HG03571 (cell line): Measurements from ENCODE around the gene DPT.

Source experiments
- ATAC-seq: cut with Tn5 transposase; IDR thresholded peaks from one replicate; pipeline ENCODE4 v1.9.1; 2021; ENCODE audit not compliant: unreplicated experiment

Gene DPT

DNA sequence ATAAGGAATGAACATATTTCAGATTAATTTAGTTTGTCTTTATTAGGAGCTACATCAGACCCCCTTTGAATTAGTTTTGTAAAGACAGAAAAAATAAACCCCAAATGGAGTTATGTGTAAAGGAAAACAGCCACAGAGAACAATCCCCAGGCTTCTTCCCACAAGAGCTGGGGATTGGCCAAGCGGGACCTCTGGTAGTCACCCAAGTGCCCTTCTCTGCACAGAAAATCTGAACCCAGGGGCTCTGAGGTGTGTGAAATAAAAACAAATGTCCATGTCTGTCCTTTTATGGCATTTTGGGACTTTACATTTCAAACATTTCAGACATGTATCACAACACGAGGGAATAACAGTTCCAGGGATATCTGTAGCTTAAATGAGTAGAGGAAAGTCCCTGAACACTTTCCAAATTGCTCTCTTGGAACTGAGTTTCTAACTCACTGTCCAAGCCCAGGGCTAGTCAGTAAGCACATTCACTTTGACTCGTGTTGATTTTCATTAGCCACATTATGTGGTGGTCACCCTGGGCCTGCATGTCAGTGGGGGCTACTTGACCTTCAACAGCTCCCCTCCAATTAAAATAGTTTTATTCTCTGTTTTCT is 22.5 kb downstream of the DPT start:
- no peak for ATAC-seq

DNA sequence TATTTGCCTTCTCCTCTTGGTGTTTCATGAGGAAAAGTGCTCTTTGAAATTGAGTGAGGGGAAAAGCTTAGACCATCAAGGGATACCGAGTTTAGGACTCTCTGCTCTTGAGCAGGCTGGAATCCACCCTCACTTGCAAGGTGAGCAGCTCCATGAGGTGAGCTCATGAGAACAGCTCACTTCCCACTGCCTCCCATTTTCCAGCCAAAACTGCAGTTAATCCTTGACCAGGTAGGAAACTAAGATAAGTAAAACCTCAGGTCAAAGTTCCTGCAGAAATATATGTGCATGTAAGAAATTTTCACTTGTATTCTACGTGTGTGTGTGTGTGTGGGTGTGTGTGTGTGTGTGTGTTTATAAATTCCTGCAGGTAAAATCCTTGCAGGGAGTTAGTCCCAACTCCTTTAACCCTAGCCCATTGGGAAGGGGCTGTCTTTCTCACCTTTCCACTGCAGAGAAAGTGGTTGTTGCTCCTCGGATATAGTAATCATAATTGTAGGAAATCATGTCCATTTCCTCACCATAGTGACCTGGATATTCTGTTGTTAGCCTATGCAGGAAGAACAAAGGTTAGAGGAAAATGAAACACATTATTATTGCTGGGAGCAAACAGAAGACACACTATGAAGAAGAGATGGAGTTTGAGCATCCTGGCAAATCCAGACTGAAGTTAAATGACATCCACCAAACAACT is 28.3 kb downstream of the DPT start:
- ATAC-seq = no peak

DNA sequence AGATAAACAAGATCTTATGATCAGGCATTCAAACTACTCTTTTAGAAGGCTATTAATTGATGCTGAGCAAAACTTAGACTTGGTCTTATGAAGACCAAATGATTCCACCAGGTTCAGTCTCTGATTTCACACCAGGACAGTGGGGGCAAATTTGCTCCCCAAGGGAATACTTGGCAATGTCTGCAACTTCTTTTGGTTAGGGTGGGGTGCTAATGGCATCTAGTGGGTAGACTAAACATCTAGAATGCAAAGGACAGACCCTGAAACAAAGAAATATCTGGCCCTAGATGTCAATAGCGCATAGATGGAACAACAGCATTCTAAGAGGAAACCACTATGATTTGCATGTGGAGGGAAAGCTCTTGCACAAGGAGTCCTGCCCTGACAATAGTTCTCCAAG is 30.6 kb downstream of the DPT start:
- no peak for ATAC-seq

DNA sequence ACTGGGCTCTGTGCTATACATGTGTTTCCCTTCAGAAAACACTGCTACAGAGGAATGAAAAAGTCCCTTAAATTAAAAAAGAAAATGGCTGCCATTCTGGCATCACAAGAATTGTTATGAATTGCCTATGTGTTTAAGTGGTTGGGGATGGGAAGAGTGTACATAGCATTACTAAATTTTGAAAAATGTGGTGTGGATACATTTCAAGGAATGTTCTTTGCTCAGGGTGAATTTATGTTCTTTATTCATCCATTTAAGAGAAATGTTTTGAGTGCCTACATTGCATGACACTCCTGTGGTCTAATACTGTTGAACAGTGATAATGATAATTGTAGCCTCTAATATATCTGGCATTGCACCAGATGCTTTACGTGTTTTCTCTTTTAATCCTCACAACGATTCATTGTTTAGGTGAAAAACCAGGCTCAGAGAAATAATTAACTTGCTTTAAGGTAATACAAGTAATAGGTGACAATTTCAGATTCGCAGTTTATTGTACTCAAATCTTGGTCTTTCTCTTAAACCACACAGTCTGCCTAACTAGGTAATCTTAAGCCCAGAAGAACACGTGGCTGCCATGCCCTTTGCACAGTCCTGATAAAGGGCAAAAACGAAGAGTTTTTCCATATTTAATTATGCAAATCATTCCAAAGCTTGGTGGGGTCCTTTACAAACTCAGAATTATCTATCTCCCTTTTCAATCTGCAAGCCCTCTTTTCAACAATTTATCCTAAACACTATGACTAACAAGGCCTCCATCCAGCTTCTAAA is 31.5 kb downstream of the DPT start:
- no peak for ATAC-seq

DNA sequence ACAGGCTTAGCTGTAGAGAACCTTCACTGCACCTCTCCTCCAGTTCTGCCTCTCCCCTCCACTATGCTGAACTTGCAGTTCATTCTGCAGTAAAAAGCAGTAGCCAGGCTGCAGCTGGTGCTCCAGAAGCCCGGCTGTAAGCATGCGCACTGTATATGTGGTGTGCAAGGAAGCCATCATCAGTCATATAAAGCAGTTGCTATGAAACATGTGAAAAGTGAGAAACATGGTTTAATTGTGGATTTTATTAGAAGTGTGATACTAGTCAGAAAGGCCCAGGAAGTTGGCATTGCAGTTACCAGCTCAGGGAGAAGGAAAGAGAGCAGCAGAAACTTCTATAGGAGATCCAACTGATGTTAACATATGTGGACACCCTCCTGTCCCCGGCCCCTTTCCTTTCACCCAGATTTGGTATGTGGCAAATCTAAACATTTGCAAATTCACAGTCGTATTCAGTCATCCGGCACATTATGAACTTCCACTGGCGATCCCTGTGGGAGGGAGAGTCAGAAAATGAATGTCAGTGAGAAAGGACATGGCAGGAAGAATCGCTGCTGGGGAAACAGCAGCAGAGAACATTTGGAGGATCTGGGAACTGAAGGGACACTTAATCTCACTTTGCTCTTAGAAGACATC is 32.8 kb downstream of the DPT start:
- ATAC-seq = no peak

DNA sequence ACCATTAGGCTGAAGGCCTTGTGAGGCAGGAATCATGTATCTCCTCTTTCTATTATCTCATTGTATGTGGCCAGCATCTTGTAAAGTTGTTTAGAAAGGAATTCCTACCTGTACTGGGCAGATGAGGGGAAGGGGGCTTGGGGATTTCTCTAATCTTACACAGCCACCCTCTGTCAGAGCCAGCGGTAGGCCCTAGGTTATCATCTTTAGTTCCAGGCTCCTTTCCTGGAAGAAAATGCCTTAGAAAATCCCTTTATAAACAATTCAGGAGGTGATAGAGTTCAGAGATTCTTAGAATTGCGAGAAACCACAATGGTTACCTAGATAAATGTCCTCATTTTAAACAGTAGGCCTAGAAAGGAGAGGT is 35.2 kb downstream of the DPT start:
- ATAC-seq = no peak

DNA sequence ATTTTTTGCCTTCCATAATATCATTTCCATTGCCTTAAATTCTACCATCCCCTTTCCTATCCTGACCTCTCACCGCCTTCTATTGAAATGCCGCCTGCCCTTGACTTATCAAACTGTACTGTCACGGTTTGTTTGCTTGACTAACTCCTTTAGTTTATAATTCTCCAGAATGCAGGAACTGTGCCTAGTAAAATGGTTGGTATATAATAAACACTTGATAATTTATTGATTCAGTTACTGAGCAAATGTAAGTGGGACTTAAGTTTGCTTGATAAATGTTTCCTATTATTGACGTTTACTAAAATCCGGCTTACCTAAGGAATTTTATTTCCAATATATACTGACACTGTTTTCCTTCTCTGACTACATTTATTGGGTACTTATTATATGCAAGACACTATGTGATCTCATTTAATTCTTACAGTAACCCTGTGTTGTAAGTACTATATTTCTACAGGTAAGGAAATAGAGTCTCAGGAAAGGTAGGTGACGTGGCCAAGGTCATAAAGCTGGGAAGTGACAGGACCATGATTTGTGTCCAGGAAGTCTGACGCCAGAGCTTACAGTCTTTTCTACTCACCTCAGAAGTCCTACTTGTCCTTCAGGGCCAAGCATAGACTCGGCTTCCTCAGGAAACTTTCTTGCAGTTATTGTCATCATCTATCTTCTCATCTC is 35.7 kb downstream of the DPT start:
- ATAC-seq = no peak

DNA sequence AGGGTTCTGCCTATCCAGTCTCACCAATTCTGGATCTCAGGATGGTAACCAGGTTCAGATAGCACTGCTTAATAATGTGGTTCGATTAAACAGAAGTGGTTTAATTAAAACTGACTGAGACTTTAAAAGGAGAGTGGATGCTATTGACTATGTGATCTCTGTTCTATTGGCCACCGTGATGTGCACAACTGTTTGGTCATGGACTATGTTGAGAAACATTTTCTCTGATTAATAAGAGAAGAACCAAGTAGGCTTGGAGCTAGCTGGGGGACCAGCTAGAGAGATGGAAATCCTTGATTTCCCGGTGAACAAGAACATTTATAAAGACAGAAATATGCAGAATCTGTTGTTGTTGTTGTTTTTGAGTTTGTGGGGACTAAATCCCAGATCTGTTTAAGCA is 36.5 kb downstream of the DPT start:
- ATAC-seq = no peak

DNA sequence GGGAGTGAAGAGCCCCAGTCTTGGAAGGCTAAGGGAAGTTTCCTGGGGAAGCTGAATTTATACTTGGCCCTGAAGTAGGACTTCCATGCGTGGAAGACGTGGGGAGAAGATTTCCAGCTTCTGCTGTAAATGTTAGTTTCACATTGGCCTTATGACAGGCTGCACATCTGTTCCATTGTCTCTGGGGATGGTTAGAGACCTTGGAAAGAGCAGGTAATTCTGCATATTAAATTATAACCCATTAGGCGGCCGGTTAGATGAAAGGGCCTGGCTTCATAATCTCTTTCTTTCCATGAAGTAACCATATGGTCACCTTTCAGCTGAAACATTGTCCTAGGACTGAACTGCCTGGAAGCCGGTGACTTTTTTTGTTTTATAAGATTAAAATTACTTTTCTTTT is 37.5 kb downstream of the DPT start:
- no peak for ATAC-seq

DNA sequence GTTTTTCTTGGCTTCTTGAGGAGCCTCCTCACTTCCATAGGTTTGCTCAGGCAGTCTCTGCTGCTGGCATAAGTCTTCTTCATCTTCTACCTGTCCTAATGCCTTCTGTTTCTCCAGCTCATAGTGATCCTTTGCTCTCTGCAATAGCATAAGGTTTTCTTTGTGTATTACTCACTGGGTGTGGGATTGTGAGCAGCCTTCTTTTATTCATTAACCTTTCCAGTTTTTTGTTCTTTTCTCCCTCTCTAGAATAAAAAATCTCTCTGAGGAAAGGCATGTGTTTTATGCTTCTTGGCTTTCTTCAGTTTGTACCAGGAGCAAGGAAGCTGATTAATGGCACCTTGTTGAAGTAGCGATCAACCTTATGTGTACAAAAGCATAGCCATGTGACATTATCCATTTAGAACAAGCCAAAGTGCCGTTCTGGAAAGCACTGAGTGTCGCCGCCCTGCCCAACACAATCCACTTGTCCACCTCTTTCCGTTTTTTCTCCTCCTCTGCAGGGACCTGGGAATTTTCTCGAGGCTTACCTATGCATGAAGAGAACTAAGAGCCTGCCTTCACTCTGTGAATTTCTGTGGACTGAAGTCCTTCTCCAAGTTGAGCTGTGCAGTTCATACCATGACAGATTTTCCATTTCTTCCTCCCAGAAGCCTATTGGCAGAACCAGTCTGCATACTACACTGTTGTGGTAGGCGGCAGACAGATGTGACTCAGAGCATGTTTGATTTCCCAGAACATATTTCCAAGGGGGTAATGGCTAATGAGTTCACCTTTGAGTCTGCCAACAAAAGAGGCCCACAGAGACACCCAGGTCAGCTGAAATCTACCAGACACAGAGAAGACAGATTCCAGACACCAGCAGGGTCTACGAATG is 39.0 kb downstream of the DPT start:
- ATAC-seq = no peak

DNA sequence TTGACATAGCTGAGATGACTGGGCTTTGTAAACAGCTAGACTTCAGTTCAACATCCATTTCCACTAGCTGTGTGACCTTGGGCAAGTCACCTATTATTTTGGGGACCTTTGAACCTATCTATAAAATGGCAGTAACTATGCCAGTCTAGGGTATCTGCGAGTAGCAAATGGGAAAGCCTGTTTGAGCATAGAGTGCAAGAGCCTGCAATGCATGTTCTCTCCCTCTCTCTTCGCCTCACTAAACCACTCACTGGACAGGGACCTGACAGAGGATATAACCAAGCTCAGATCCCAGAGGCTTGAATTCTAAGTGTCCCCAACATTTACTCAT is 39.7 kb downstream of the DPT start:
- ATAC-seq = no peak

DNA sequence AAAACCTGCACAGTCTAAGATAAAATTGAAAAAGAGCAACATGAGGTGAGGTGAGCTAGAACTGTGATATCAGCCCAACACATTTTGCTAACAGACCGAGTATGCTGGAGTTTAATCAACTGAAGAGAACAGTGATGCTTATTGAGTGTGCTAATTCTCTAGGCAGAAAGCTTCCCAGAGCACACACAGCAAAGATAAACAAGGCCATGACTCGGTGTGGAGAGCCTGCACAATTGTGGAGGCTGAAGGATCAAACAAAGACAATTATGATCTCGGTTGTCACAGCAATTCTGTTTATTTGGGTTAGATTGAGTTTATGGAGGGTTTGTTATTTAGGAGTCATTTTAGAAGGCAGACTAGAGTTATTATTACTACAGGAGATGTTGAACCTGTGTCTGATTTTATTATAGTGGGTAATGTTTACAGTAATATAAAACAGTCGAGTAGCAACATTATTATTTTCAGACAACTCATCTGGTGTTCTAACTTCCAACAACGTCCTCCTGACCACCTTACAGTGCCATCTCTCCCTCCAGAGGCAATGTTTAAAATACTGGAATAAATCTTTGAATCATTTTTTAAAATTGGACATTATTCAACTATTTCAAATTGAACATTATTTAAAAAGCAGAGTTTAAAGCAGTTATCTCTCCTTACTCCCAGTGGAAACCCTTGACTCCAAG is 40.2 kb downstream of the DPT start:
- ATAC-seq = no peak

DNA sequence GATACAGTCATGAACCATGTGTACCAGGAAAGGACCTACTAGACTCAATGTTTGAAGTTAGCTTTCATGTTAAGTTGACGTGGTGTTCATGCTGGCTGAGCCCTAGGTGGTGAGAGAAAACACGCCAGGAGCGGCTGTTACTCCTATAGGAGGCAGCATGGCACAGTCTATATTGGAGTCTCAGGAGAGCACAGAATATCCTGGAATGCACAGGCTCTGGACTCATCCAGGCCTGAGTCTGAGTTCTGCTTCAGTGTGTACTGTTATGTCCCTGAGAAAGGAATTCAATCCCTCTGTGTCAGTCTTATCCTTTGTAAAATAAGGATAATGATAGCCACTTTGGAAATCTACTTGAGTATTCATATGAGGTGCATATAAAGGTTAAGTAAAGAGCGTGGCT is 41.2 kb downstream of the DPT start:
- no peak for ATAC-seq

DNA sequence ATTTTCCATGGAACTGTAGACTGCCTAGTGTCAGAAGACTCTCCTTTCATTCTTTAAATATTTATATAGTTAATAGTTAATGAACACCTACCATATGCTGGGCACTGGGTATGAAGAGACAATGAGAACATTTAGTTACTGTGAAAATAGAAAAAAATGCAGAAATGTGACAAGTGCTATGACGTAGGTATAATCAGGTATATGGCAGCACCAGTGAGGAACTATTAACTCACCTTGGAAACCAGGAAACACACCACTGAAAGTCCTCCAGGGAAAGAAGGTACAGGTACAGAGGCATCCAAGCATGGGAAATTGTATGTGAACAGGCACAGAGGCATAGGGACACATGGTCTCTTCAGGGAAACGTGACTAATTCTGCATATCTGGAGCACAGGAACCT is 42.3 kb downstream of the DPT start:
- ATAC-seq = no peak

DNA sequence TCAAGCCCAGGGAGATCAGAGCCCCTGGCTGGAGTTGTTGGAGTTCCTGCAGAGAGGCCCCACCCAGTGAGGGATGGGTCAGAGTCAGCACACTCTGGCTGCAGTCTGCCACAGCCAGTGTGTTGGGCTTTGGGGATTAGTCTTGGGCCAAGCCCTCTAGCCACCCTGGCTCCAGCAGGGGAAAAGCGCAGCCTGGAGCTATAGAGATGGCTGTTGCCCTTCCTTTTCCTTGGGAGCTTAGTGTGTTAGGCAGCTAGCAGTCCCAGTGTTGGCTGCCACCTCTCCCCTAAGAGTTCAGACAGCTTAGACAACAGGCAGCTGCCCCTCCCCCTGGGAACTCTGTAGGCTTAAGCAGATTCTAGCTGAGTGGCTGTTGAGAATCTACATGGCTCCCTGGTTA is 45.1 kb downstream of the DPT start:
- ATAC-seq = no peak

DNA sequence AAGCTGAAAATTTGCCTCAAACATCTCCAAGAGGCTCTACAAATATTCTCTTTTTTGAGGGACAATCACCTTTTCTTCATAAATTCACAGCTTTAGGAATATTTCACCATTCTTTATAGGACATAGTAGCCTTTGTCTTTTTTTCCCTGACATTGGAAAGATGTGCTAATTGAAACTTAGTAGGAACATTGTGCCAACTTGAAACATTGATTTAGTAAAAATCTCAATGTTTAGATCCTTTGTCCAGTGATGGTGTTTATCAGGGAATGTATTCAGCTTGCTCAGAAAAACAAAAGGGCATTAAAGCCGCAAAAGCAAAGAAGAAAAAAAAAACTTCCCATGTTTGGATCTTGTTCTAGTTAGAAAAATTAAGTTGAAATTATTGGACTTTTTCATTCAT is 52.1 kb downstream of the DPT start:
- no peak for ATAC-seq

DNA sequence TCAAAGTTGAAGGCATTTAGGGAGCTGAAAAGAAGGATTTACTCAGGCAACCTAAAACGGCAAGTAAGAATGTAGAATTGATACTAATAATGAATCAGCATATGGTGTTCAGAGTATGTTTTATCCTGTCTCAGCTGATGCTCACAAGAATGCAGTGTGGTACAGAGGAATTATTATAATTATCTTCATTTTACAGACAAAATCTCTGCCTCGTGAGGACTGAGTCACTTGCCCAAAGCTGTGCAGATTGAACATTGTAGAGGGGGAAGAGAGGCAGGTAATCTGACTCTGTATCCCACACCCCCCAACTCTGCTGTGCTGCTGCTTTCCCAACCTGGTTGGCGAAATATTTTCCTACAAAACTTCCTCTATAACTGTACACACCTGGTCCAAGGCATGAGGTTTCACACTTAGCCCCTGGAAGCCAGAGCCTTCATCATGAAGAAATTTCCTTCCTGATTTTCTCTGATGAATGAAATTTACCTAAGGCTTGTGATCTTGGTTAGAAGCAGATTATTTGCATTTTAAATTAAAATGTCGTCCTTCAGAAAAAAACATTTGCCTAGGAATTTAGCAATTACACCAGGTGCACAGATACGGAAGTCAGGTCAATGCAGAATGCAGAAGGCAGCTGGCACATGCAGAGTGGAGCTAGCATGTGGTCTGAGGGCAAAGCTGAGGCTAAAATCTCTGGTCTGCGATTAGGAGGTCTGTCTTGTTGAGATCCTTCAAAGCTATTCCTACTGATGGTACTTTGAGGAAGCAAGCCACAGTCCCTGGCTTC is 52.8 kb downstream of the DPT start:
- ATAC-seq = no peak

DNA sequence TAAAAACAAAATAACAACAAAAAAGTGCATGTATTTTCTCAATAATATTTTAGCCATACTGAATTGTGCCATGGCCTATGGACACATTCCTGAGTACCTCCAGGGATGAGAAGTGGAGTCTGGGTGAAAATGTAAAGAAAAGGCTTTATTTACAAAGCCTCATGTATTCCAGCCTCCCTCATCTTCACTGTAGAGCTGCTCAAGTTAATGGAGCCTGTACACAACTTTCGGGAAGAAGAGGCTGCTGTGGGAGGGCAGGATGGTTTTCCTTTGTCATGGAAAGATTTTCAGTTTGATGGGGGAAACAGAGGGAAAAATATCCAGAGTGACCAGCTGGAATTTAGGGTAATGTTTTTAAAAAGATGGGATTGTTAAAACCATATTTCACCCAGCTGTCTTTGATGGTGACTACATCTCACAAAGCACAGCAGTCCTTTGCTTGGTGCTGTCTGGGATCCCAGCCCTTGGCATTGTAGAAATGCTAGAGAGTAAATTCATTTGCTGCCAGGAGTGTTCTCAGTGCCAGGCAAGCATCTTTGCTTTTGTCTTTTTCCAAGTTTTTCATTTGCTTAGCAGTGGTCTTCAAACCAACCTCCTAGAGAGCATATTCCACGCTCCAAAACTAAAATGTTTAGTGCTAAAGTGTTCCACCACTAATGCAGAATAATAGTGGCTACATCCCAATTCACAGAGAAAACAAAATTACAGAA is 54.9 kb downstream of the DPT start:
- no peak for ATAC-seq

DNA sequence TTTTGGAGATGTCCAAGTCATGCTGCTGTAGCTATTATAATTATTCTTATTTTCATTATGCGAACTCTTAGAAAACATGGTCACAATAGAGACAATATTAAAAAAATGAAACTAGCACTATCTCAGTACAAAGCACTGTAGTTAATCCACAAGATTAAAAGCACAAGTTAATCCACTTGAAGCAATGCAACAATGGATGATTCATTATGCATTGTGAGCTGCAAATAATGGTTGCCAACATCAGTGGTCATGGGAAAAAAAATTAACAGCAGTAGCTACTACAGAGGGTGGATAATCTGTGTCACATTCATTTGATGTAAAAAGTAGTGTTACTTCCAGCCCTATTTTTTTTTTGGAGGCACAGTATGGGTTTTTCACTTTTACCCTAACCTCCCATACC is 56.7 kb downstream of the DPT start:
- no peak for ATAC-seq
